ENCODE data around the gene COL6A6. TPM values are rescaled to one million over a fixed set of nuclear protein-coding genes. Genes with fewer than 3 reads are reported as not detected.
A peak's percentile ranks its signal among the peaks of the same experiment; 100 is the strongest.

COL6A6 gene
- 1 to 10 TPM; 7.7 to 8.9 TPM for total RNA-seq
- polyA plus RNA-seq (ENCODE audit: insufficient read length in 6 of 6), result 10 to 100 TPM; 32.3 to 55.8 (median 50.5) TPM
- long read RNA-seq, donor 1, partial matches to known transcripts, result 26 of 26 reads
- long read RNA-seq, donor 1, other reads (novel, unspliced or antisense), result 0 of 26 reads
- long read RNA-seq, donor 2, partial matches to known transcripts, result 40 of 40 reads
- long read RNA-seq, donor 2, other reads (novel, unspliced or antisense), result 0 of 40 reads
- long read RNA-seq, donor 3, result 0 reads
- long read RNA-seq, donor 4, partial matches to known transcripts, result 0 of 1 reads
- long read RNA-seq, donor 4, other reads (novel, unspliced or antisense), result 1 of 1 reads
- long read RNA-seq, donor 5, partial matches to known transcripts, result 23 of 23 reads
- long read RNA-seq, donor 5, other reads (novel, unspliced or antisense), result 0 of 23 reads
- long read RNA-seq, donor 6, partial matches to known transcripts, result 18 of 18 reads
- long read RNA-seq, donor 6, other reads (novel, unspliced or antisense), result 0 of 18 reads
- long read RNA-seq, donor 7, partial matches to known transcripts, result 19 of 19 reads
- long read RNA-seq, donor 7, other reads (novel, unspliced or antisense), result 0 of 19 reads
- long read RNA-seq, donor 8, partial matches to known transcripts, result 75 of 75 reads
- long read RNA-seq, donor 8, other reads (novel, unspliced or antisense), result 0 of 75 reads
- long read RNA-seq, donor 9, result 0 reads
- long read RNA-seq, donor 10, result 0 reads
- long read RNA-seq, donor 11, result 0 reads
- long read RNA-seq, donor 12, partial matches to known transcripts, result 16 of 16 reads
- long read RNA-seq, donor 12, other reads (novel, unspliced or antisense), result 0 of 16 reads

GRCh38 chr3:130516645-130517512 lies at the start of gene COL6A6:
TSS of gene COL6A6 (plus strand) at chr3:130517177. CDS start at chr3:130560365, 43,188 bp downstream.
- TF ChIP-seq CTCF (IDR thresholded peaks at IDR 0.05), result no peak
- intact Hi-C loops (cut with DNase I), result no loop called here
- H3K27me3 ChIP-seq, result peaks cover 17 to 44% of the 10 kb centered on the region in 2 donors
- peak within 1 kb of the TSS; percentile 9 to 42 for H3K27ac ChIP-seq
- ATAC-seq, result peak; percentile 49
- peak in 3 of 4 donors; percentile 25 to 69 (median 33) for DNase-seq
- H3K9me3 ChIP-seq, result no peaks in the 10 kb centered on the region
- peak within 1 kb of the TSS; percentile 28 to 30 for H3K4me3 ChIP-seq
- no peaks in the 10 kb centered on the region for H3K36me3 ChIP-seq
- no peaks in the 10 kb centered on the region for H3K4me1 ChIP-seq

GRCh38 chr3:130468311-130468710 lies 48.7 kb upstream of the COL6A6 start:
- H3K36me3 ChIP-seq, result no peaks in the 10 kb centered on the region
- no peak overlapping the region for H3K27ac ChIP-seq
- no peak for TF ChIP-seq CTCF (IDR thresholded peaks at IDR 0.05)
- intact Hi-C loops (cut with DNase I), result no loop called here
- no peaks in the 10 kb centered on the region for H3K4me1 ChIP-seq
- ATAC-seq (no peak), DNase-seq (no peak)
- no peaks in the 10 kb centered on the region for H3K27me3 ChIP-seq
- H3K9me3 ChIP-seq, result no peaks in the 10 kb centered on the region
- H3K4me3 ChIP-seq, result no peak overlapping the region

- DNase-seq (no peak), ATAC-seq (no peak)
- TF ChIP-seq CTCF (IDR thresholded peaks at IDR 0.05), result no peak
- intact Hi-C loops (cut with DNase I), result no loop called here
- Histone ChIP-seq H3K4me3 (no peak overlapping the region), H3K36me3 (no peaks in the 10 kb centered on the region), H3K27me3 (no peaks in the 10 kb centered on the region), H3K9me3 (peaks cover 0 to 2% of the 10 kb centered on the region in 2 donors), H3K27ac (no peak overlapping the region), H3K4me1 (no peaks in the 10 kb centered on the region)
Measured at GRCh38 chr3:130470126-130470525, 46.9 kb upstream of the COL6A6 start.

- ATAC-seq (no peak), DNase-seq (no peak)
- no peaks in the 10 kb centered on the region for H3K36me3 ChIP-seq
- intact Hi-C loops (cut with DNase I), result no loop called here
- H3K9me3 ChIP-seq, result peaks cover 0 to 4% of the 10 kb centered on the region in 2 donors
- no peaks in the 10 kb centered on the region for H3K27me3 ChIP-seq
- no peak for TF ChIP-seq CTCF (IDR thresholded peaks at IDR 0.05)
- H3K4me3 ChIP-seq, result no peak overlapping the region
- no peak overlapping the region for H3K27ac ChIP-seq
- no peaks in the 10 kb centered on the region for H3K4me1 ChIP-seq
Measured at GRCh38 chr3:130473416-130473815, 43.6 kb upstream of the COL6A6 start.
